ENCODE data around the gene ZNF423.

The ZNF423 gene

DNA sequence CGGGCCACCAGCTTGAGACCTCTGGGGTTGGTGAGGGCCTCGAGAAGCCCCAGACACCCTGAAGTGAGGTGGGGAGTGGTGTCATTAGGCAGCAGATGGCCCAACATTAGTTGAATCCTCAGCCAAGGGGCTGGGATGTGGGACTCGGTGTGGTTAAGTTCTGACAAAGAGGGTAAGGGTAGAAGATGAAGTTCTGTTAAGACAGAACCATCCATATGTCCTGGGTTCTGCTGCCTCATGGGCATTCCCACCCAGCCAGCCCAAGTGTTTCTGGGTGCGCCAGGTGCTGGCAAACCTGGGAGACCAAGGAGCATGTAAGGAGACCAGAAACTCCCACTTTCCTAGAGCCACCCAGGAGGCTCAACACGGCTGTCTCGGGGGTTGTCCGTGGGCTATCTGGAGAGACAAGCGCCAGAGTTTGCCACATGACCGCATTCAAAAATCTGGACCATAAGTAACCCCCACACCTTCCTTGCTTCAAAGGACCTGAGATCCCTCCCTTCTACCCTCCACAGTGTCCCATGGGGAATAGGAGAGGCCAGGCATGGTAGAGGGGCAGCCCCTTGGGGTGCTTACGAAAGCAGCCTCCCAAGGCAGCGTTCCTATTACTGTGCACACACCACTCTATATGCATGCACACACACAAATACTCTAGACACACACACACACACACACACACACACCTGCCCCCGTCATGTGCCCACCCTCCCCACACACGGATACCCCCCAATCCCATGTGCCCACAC, 353.6 kb downstream of the ZNF423 start:
- TF ChIP-seq TAF1 (IDR thresholded peaks at IDR 0.05; ENCODE audit: borderline replicate concordance, insufficient read depth, low read length): no peak
- no peak for TF ChIP-seq FOXP2 (optimal IDR thresholded peaks at IDR 0.05; ENCODE audit: borderline replicate concordance, extremely low read depth, extremely low read length, insufficient read depth)
- TF ChIP-seq, protein P1, sequence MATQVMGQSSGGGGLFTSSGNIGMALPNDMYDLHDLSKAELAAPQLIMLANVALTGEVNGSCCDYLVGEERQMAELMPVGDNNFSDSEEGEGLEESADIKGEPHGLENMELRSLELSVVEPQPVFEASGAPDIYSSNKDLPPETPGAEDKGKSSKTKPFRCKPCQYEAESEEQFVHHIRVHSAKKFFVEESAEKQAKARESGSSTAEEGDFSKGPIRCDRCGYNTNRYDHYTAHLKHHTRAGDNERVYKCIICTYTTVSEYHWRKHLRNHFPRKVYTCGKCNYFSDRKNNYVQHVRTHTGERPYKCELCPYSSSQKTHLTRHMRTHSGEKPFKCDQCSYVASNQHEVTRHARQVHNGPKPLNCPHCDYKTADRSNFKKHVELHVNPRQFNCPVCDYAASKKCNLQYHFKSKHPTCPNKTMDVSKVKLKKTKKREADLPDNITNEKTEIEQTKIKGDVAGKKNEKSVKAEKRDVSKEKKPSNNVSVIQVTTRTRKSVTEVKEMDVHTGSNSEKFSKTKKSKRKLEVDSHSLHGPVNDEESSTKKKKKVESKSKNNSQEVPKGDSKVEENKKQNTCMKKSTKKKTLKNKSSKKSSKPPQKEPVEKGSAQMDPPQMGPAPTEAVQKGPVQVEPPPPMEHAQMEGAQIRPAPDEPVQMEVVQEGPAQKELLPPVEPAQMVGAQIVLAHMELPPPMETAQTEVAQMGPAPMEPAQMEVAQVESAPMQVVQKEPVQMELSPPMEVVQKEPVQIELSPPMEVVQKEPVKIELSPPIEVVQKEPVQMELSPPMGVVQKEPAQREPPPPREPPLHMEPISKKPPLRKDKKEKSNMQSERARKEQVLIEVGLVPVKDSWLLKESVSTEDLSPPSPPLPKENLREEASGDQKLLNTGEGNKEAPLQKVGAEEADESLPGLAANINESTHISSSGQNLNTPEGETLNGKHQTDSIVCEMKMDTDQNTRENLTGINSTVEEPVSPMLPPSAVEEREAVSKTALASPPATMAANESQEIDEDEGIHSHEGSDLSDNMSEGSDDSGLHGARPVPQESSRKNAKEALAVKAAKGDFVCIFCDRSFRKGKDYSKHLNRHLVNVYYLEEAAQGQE (IDR thresholded peaks at IDR 0.05; ENCODE audit: insufficient read depth in 1 of 2, low read depth in 2 of 2, low read length in 2 of 2): no peak
- TF ChIP-seq SIN3A (IDR thresholded peaks at IDR 0.05; ENCODE audit: borderline replicate concordance, insufficient read depth, low read length): no peak
- no peak for TF ChIP-seq POLR2AphosphoS5 (IDR thresholded peaks at IDR 0.05; ENCODE audit: low read depth, low read length)

DNA sequence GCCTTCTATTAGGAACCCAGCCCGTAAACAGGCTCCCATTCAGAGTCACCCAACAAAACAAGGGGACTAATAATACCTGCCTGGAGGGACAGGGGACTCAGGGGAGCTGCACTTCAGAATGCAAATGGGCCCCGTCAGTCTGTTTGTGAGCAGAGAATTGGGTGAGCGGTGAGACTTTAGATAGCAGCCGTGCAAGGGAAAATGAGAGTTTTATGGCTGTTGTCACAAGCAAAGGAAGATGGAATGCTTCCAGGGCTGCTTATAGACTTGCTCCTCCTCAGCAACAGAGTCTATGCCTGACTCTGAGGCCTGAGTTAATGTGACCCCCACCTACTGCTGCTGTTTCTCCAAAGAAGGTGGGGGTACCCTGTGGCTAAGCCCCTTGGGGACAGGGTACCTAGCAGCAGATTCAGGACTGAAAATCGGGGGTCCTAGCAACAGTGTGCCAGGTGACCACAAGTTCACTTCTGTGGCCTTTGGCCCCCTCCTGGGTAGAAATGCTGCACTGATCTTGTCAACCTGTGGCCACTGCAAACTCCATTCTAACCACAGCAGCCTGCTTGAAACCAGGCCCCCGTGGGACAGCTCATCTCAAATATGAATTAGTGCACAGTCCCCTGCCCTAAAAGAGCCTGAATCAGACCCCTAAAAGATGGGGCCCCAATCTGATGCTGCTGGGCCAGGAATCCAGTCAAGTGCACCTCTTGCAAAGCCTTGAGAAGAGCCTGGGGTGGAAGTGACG, 355.9 kb downstream of the ZNF423 start:
- no peak for TF ChIP-seq FOXP2 (optimal IDR thresholded peaks at IDR 0.05; ENCODE audit: borderline replicate concordance, extremely low read depth, extremely low read length, insufficient read depth)
- TF ChIP-seq, protein P1 (IDR thresholded peaks at IDR 0.05; ENCODE audit: insufficient read depth in 1 of 2, low read depth in 2 of 2, low read length in 2 of 2): no peak
- no peak for TF ChIP-seq SIN3A (IDR thresholded peaks at IDR 0.05; ENCODE audit: borderline replicate concordance, insufficient read depth, low read length)
- TF ChIP-seq POLR2AphosphoS5 (IDR thresholded peaks at IDR 0.05; ENCODE audit: low read depth, low read length): no peak
- no peak for TF ChIP-seq TAF1 (IDR thresholded peaks at IDR 0.05; ENCODE audit: borderline replicate concordance, insufficient read depth, low read length)

DNA sequence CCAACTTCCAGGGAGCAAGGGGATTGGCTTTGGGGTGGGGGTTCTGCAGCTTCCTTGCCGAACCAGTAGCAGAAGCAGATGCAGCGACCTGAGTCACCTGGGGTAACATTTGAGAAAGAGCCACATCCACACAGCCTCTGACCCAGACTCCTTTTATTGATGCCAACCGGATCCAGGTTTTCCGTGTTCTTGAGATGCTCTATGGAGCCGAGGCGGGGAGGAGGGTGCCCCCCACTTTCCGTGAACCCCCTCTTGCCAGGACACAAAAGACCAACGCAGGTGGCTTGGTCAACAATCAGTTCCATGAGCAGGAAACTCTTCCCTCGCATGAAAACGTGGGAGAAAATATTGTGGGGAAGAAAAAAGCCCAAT, 356.5 kb downstream of the ZNF423 start:
- TF ChIP-seq, protein P1 (IDR thresholded peaks at IDR 0.05; ENCODE audit: insufficient read depth in 1 of 2, low read depth in 2 of 2, low read length in 2 of 2): no peak
- no peak for TF ChIP-seq POLR2AphosphoS5 (IDR thresholded peaks at IDR 0.05; ENCODE audit: low read depth, low read length)
- TF ChIP-seq SIN3A (IDR thresholded peaks at IDR 0.05; ENCODE audit: borderline replicate concordance, insufficient read depth, low read length): no peak
- TF ChIP-seq FOXP2 (optimal IDR thresholded peaks at IDR 0.05; ENCODE audit: borderline replicate concordance, extremely low read depth, extremely low read length, insufficient read depth): no peak

DNA sequence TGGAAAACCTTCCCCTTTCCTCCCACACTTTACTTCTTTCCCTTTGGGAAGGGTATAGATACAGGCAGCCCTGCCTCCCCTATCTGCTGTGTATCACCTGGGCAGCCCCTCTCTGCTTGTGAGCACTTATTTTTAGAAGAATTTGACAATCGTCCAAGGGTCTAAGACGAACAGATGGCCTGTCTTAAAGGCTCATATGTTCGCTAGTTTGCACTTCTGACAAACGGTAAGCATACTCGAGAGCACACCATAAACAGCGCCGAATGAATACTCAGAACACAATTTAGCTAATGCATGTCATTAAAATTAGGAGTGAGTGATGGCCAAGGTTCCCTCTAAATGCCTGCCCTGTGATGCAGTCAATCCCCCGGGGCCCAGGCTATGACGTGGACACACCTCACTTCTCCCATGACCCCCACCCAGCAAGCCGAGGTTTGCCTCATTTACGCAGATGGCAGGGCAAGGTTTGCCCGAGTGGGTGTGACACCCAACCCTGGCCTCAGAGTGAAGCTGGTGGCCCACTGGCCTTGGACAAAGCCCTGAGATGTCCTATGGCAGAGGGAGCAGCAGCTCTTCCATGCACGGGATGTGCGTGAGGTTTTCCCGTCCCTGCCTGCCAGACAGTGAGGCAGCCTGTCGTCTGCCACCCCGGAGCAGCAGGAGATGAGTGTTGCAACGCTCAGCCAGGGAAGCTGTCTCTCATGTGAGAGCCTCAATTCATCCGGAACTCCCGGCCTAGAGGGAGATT, 357.1 kb downstream of the ZNF423 start:
- TF ChIP-seq, protein P1 (IDR thresholded peaks at IDR 0.05; ENCODE audit: insufficient read depth in 1 of 2, low read depth in 2 of 2, low read length in 2 of 2): no peak
- TF ChIP-seq FOXP2 (optimal IDR thresholded peaks at IDR 0.05; ENCODE audit: borderline replicate concordance, extremely low read depth, extremely low read length, insufficient read depth) (no peak), SIN3A (IDR thresholded peaks at IDR 0.05; ENCODE audit: borderline replicate concordance, insufficient read depth, low read length) (no peak), TAF1 (IDR thresholded peaks at IDR 0.05; ENCODE audit: borderline replicate concordance, insufficient read depth, low read length) (no peak), POLR2AphosphoS5 (IDR thresholded peaks at IDR 0.05; ENCODE audit: low read depth, low read length) (no peak)

Measured in PFSK-1 (cell line).